ENCODE results near the gene TRIM24.

GRCh38 chr7:138481447-138482380 is 21.7 kb downstream of the TRIM24 start:
- TF ChIP-seq, protein P1, sequence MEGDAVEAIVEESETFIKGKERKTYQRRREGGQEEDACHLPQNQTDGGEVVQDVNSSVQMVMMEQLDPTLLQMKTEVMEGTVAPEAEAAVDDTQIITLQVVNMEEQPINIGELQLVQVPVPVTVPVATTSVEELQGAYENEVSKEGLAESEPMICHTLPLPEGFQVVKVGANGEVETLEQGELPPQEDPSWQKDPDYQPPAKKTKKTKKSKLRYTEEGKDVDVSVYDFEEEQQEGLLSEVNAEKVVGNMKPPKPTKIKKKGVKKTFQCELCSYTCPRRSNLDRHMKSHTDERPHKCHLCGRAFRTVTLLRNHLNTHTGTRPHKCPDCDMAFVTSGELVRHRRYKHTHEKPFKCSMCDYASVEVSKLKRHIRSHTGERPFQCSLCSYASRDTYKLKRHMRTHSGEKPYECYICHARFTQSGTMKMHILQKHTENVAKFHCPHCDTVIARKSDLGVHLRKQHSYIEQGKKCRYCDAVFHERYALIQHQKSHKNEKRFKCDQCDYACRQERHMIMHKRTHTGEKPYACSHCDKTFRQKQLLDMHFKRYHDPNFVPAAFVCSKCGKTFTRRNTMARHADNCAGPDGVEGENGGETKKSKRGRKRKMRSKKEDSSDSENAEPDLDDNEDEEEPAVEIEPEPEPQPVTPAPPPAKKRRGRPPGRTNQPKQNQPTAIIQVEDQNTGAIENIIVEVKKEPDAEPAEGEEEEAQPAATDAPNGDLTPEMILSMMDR (IDR thresholded peaks at IDR 0.05), result no peak
- TF ChIP-seq POLR2A (IDR thresholded peaks at IDR 0.05), result no peak

Data from testis (tissue), 2 donors.